Vagina (tissue), 2 donors: ENCODE results near the gene HOXB6.

ENCODE experiments used
- POLR2A ChIP-seq, 2 donors: fragments of 450-650 bp; IDR thresholded peaks; one replicate each; pipeline ENCODE4 v1.6.1; 2017; ENCODE audit warnings: antibody characterized with exemption in 2 of 2, mild to moderate bottlenecking in 2 of 2, moderate library complexity in 2 of 2
- TF ChIP-seq, protein P1 (sequence below), 3 experiments: fragments of 450-650 bp in 2 of 3; fragments of 200-600 bp in 1 of 3; sonication (generic) in 1 of 3; IDR thresholded peaks; one replicate each; pipeline ENCODE4 v1.5.1; 2017 to 2019; ENCODE audit warnings: antibody characterized with exemption in 3 of 3, mild to moderate bottlenecking in 2 of 3, moderate library complexity in 2 of 3

DNA sequence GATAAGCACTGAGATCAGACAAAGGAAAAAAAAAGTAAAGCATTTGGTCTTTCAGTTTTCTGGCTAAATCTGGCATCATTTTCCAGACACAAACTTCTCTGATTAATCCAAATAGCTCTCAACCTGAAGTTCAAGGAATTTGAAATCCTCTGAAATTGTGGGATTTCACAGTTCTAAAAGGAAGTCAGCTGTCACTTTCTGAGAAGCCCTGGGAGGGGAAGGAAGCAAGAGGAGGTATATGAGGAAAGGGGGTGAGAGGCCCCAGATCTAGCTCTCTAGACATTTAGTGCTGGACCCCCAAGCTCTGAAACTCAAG lies 38.9 kb upstream of the HOXB6 start:
- TF ChIP-seq, protein P1, sequence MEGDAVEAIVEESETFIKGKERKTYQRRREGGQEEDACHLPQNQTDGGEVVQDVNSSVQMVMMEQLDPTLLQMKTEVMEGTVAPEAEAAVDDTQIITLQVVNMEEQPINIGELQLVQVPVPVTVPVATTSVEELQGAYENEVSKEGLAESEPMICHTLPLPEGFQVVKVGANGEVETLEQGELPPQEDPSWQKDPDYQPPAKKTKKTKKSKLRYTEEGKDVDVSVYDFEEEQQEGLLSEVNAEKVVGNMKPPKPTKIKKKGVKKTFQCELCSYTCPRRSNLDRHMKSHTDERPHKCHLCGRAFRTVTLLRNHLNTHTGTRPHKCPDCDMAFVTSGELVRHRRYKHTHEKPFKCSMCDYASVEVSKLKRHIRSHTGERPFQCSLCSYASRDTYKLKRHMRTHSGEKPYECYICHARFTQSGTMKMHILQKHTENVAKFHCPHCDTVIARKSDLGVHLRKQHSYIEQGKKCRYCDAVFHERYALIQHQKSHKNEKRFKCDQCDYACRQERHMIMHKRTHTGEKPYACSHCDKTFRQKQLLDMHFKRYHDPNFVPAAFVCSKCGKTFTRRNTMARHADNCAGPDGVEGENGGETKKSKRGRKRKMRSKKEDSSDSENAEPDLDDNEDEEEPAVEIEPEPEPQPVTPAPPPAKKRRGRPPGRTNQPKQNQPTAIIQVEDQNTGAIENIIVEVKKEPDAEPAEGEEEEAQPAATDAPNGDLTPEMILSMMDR (IDR thresholded peaks at IDR 0.05): no peak
- no peak for TF ChIP-seq POLR2A (IDR thresholded peaks at IDR 0.05)
